Stimulated activated CD8-positive, alpha-beta memory T cell treated with anti-CD3 and anti-CD28 coated beads, Interleukin-7, amount 100 ng/mL, for 1 hour (primary cell): ENCODE data around the gene TEAD1.

Experiments used
- DNase-seq, 2 donors: peaks; one replicate each; pipeline ENCODE4 v3.0.0-alpha.2; 2020; ENCODE audit warnings: low read depth in 2 of 2

Gene TEAD1

DNA sequence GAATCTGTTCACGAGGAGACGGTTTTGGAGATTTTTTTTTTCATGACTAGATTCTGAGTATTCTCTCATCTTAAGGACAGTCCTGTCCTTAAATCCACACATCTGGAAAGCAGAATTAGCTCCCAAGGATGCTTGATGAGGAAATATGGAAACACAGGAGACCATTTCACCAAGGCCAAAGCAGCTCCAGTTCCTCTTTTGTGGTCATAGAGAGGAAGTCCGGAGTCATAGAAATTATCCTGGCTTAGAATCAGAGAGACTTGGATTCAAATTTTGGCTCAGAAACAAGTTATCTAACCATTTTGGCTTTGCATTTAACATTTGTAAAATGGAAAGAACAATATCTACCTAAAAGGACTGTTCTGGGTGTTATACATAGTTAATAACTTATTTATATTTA lies 7.3 kb upstream of the TEAD1 start:
- no peak for DNase-seq

DNA sequence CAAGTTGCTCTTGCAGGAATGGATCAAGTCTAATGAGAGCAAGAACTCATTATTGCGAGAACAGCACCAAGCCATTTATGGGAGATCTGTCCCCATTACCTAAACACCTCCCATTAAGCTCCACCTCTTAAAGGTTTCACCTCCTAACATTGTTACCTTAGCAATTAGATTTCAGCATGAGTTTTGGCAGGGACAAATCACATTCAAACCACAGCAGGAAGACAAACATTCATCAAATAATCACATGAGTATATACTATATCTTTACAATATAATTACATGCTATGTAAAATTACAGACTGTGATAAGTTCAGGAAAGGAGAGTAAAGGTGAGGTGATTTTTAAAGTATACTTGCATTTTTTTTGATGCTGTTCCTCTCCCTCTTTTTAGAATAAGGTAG lies 6.6 kb upstream of the TEAD1 start:
- no peak for DNase-seq

DNA sequence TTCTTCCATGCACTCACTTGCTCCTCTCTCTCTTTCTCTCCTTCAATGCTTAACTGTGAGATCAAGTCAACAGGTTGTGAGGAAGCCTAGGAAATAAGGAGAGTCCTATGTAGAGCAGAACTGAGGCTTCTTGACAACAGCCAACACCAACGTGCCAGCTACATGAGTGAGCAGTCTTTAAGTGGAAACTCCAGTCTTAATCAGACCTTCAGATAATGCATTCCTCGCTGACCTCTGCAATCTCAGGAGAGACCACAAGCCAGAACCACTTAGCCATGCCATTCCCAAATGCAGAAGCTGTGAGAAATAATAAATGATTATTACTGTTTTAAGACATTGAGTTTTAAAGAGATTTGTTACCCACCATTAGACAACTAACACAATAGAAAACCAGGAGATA lies 6.1 kb upstream of the TEAD1 start:
- DNase-seq, result no peak

DNA sequence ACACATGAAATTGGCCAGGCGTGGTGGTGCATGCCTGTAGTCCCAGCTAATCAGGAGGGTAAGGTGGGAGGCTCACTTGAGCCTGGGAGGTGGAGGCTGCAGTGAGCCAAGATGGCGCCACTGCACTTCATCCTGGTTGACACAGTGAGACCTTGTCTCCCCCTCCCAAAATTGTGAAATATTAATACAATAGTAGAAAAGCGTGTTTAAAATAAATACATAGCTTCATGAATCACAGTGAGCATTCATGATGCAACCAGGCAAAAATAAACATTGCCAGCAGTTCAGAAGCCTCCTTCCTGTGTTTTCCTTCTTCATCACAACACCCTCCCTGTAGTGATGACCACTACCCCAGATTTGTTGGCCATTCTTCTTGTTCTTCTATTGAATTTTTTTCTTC lies 4.3 kb upstream of the TEAD1 start:
- DNase-seq, result no peak

DNA sequence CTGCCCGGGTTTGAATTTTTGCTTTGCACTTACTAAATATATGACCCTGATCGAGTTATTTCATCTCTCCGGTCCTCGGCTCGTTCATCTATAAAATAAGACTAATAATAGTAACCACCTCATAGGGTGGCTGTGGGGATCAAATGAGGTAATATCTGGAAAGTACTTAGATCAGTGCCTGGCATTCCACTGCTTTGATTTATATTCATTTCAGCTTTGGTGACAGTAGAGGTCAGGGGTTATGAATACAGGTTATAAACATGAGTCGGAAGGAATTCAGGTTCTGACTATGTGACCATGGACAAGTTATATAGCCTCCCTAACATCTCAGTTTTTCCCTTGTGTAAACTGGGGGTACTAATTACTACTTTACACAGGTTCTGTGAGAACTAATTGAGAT lies 2.9 kb upstream of the TEAD1 start:
- DNase-seq, result no peak

DNA sequence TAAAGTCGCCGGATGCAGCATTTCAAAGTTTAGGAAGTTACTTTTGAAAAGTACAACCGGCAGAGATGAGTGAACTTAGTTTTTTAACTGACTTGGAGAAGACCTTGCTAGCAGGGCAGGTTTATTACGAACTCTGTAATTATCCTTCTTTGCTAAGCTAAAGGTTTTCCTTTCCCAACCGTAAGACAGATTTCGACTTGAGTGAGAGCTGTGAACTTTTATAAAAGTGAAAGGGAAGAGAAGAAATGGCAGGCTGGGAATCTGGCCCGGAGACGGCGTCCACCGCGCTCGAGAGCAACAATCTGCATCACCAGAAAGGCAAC lies 659 bp upstream of the TEAD1 start:
- no peak for DNase-seq

DNA sequence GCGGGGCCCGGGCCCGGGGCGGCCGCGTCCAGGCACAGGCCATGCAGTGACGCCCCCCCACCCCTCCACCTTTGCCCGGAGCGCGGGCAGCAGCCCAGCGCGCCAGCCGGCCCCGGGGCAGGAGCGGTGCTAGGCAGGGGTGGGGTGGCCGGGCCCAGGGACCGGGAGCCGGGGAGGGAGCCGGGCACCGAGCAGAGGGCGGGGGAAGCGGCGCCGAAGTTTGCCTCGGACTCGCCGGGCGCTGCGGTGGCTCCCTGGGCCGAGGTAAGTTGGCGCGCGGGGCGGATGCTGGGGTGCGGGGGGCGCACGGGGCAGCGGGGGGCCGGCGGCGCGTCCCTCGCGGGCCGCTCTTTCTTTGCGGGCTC lies 332 bp downstream of the TEAD1 start:
- DNase-seq, result no peak

DNA sequence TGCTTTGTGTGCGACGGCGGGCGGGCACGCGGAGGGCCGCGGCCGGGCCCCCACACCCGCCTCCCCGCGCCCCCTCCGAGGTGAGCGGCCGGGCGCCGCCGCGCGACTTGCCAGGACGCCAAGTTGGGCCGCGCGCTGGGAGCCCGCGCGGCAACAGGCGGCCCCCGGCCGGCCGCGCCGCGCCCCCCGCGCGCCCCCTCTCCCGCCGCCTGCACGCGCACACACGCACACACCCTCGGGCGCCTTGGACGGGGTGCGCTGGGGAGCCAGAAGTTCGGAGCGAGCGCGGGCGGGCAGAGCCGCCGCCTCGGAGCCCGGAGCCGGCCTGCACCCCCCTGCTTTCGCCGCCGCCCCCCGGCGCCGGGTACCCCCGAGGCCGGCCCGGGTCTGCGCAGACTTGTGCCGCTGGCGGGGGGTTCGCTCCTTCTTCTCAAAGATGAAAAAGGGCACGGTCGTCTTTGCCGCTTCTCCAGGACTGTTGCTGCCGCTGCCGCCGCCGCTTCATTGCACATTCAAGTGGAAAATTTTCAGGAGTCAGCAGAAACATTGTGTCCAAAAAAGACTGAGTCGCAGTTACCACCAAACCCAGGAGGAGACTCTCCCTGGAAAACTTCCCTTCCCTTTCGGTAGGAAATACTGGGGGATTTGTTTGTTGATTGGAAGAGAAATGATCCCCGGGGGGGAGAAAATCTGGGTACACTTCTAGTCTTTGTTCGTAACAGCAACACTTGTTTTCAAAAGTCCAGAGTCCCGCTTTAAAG lies 895 bp downstream of the TEAD1 start:
- DNase-seq, result no peak

DNA sequence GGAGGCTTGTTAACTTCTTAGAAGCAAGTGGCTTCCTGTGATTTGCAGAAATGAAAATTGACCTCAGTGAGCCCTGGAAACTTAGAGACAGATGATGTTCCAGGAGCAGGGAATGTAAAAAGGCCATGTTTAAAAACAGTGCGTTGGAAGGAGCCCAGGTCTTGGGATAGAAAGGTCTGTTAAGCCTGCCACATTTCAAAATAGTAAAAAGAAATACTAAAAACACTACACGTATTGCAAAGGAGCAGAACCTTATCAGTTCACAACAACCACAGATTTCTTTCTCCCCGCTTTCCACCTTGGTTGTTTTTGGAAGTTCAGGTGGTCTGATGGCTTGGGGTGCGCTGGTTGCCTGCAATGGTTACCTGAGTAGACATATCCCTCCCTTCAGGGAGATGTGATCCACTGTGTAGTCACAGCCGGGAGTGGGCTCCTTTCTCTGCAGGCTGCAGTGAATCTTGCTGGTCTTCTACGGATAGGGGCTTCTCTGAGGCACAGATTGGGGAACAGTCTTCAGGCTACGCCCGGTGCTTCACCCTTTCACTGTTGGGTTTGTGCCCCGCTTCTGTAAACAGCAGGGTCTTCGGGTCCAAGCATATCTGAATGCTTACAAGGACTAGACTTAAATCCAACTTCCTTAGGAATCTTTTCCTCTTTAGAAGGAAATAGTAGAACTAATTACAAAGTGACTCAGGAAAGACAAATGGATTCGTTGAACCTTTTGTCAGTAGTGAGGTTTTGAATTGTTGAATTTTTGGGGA lies 1.9 kb downstream of the TEAD1 start:
- DNase-seq, result no peak

DNA sequence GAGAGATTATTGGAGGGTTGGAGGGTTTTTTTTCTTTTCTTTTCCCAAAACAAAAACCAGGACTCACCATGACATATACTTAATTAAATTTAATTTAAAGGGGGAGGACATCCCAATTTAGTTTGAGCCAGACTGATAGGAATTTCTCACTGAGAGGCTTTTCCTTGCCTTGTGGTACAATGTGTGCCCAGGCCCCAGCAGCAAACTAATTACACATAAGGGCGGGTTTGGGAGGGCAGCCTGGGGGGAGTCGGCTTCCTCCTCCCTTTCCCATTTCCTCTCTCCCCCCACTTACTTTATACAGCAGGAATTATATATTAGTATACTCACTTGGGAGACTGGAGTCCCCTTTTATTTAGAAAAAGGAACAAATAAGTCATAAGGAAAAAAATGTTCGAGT lies 2.9 kb downstream of the TEAD1 start:
- DNase-seq, result no peak

DNA sequence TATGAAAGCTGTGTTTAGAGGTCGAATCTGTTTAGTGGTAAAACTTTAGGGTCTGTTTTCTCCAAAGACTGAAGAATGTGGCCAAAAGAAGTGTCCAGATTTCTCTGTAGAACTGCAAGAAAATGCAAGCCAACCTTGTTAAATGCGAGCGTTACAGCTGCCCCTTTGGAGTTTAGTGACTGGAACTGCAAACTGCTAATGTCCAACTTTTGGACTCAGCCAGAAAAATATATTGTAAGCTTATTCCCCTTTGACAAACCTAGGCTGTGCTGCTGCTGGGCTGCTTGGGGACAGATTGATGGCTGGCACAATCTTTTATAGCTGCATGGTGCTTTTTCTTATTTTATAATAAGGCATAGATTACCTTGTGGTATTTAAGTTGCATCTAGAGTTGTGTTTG lies 3.9 kb downstream of the TEAD1 start:
- no peak for DNase-seq

DNA sequence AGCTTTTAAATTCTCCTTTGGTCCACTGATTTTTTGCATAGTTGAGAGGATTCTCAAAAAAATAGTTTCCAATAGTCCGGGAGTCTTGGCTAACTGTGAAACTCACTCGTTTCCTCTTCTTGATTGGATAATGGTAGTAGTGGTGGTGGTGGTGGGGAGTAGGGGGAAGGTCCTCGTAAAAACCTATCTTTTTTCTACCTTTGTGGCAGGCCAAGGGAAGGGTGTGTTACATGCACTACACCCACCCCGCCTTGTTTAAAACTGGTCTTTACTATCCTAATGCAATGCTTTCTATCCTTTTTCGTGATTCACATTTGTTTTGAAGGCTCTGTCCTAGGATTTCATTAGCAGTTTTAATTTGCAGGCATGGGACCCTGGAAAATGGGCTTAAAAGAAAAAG lies 4.8 kb downstream of the TEAD1 start:
- no peak for DNase-seq

DNA sequence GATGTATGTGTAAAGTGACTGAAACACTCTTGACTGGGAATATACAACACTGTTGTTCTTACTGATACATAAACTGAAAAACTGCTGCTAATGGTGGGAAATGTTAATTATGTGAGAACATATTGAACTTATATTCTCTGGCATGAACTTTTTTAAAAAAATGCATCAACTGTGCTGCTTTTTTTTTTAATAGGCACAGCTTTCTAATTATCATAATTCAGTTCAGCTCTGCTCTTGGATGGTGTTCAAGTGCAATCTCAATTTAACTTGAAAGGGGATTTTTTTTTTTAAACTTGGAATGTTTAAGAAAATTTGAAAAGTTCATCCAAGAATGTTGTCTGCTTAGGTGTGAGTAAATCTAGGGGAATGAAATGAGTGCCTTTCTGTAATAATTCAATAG lies 5.2 kb downstream of the TEAD1 start:
- no peak for DNase-seq

DNA sequence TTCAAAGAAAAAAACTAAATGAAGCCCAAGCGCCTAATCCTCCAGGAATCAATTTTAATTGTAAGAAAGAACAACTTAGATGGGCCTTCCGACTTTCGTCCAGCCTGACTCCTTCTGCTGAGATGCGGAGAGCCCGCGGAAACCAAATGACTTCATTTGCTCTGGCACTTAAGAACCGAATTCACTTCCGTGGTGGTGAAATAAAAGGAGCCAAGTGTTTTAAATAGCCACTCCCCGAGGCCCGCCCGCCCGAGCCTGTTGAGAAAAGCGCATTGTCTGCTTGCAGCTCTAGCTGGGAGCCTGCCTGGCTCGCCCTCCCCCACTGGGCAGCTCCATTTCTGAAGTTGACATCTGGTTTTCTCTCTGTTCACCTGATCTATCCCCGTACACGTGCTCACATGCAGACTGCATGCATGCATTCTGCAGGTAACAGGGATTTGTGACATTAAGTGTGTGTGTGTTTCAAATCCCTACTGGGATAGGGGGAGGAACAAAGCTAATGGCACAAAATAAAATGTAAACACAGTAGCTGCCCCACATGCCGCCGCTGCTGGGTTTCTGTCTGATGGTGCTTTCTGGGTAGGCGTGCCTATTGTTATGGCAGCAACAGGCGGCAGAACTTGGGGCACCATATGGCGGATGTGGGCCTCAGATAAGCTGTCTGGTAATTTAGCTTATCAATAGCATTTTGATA lies 6.2 kb downstream of the TEAD1 start:
- no peak for DNase-seq

DNA sequence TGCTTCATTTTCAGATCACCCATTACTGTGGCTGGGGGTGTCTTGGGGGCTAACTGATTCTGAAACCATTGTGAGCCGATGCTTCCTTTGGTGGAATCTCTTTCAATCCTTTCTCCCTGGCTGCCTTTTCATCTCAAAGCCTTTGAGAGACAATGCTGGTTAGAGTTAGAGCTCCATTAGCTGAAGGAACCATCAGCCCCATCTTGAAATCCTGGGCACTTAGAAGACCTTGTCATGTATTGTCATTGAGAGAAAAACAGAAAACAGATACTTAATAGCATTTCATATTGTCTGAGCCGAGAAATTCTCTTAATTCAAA lies 6.7 kb downstream of the TEAD1 start:
- DNase-seq, result no peak

DNA sequence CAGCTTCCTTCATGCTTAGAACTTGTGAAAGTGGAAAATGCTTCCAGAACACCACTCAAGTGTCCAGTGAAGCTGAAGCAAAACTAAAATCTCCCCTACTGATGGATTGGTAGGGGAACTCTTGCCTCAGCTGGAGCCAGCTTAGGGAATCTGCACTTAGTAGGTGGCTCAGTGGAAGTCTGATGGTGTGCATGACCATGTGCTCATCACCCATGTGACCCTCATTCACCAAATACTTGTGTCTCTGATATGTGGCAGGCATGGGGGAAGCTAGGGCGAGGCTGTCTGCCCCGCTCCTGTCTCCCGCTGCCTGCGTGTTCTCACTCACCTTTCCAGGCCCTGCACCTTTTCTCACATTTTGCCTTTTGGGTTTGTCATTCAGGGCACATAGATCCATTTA lies 7.2 kb downstream of the TEAD1 start:
- no peak for DNase-seq

DNA sequence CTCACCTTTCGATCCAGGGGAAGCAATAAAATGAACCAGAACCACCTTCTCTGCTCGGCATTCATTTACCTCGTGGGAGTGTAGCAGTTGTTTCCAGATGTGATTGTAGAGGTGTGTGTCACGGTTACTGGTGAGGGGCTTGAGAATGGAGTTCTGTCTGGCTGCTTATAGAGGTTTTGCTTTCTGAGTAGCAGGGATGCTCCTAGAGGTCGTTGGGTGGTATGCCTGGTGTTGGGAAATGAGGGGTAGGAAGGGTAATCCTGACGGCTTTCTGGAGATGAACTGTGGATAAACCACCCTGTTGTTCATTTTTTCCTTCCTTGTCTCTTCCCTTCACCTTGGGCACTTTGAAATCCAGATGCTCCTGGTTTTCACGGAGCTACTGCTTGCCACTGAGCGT lies 8.1 kb downstream of the TEAD1 start:
- no peak for DNase-seq

DNA sequence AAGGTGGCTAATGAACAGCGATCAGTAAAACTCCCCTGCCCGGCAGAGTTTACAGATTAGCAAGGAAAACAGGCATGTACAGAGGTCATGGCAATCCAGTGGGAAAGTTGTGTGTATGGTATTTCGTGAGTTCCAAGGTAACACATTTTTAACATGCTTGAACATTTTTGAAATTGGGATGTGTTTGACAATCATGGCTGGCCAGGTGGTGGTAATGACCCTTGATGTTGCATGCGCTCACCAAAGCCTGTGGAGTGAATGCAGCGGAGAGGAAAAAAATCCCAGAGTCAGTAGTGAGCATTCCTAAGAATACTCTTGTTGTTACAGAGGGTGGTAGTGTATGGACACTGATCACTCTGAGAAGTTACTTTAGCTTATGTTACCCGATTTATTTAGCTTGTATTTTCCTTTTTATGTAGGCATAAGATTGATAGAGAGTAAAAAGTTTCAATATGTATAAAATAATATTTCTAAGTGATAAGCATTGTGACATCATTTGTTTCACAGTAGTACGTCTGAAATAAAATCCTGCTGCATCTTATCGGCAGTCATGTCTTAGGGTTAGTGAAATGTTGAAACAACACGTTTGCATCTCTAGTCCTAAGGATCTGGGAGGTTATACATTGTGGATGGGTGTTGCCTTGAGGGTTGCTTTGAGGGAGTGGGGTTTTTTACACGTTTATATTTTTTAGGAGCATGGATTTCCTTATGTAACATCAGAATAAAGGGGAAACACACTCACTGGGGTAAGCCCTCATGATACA lies 8.7 kb downstream of the TEAD1 start:
- no peak for DNase-seq

DNA sequence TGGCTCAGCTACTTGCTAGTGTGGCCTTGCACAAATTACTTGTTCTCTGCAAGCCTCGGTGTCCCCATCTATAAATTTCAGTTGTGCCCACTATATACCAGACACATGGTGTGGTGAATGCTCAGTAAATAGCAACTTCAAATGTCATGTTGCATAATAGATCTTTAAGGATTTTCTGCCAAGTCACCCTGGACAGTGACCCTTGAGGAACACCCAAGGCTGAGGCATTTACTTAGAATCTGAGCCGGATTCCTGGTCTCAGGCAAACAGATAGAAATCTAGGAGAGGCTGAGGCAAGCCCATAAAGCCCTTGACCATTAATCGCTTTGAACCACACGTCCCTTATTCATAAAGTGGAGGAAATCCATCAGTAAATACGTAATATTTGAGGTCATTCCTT lies 9.7 kb downstream of the TEAD1 start:
- no peak for DNase-seq

DNA sequence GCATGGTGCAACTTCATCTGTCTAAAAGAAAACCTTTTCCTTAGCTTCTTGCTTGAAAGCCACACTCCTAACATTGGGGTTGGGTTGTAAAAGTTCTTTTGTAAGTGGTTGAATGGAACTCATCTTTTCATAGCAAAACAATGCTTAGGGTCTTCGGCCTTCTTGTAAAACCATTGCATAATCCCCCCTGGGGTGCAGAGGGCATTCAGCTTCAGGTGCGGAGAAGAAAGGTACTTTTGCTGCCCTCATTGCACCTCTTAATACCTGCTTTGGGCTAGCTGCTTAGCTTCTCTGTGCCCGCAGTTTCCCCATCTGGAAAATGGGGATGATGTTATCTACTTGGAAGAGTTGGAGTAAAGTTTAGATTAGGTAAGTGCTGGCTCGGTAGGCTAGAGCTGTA lies 10.1 kb downstream of the TEAD1 start:
- DNase-seq, result no peak

DNA sequence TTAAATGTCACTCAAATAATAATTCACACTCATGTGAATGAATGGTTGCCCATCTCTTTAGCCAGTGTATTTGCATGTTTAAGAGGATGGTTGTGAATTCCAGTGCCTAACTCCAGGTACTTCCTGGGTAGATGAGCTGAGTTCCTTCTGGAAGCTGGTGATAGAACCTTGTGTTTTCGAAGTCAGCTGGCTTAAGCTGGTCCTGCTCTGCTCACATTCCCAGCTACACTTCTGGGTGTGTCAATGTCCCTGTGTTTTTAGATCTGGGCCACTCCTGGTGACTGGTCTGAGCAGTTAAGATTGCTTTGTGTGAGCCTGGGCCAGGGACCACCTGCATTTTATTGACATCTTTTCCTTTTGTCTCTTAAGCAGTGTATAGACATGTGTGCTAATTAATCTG lies 10.6 kb downstream of the TEAD1 start:
- no peak for DNase-seq

DNA sequence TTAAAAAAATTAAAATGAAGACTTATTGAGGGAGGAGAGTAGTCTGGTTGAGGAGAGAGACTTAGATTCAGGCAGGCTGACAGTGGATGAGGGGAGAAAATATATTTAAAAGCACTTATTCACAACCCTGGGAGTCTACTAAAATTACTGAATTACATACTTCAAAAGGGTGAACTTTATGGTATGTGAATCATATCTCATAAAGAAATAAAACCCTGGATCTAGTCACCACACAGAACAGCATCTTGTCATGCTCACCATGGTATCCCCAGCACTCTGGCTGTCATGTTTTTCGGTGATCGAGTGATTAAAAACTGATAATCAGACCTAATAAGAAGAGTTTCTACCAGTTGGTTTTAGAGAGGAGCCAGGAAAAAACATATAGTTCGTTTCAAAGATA lies 11.0 kb downstream of the TEAD1 start:
- no peak for DNase-seq
